PC-3 (cell line): ENCODE measurements around the gene GPC4. TPM values are rescaled to one million over a fixed set of nuclear protein-coding genes. Genes with fewer than 3 reads are reported as not detected.

Experiments
- ATAC-seq: fragments of 200-7000 bp; cut with Tn5 transposase; 2 replicates; pipeline ENCODE4 v1.9.1; 2020; ENCODE audit warnings: mild to moderate bottlenecking, moderate library complexity
- BruUV-seq: library from RNA; stranded (reverse); fragments of 400-500 nt; replicated peaks from 2 replicates; lab custom pipeline; 2021; lab: Mats Ljungman, UMichigan
- CTCF ChIA-PET: fragments of 300-600 bp; sonication (Branson Sonifier 250); formaldehyde crosslinking; loops from one replicate; lab custom pipeline; 2022; ENCODE audit warnings: antibody characterized with exemption; lab: Charles Lee
- POLR2A ChIA-PET: fragments of 300-600 bp; sonication (Branson Sonifier 250); formaldehyde crosslinking; loops from one replicate; lab custom pipeline; 2022; ENCODE audit warnings: antibody characterized with exemption; ENCODE audit not compliant: unreplicated experiment; lab: Charles Lee
- DNase-seq: peaks from one replicate; pipeline ENCODE4 v3.0.0-alpha.2; 2015
- H2AFZ ChIP-seq: fragments of 300-600 bp; sonication (generic); 2 replicates; pipeline ENCODE4 v1.6.0; 2016; ENCODE audit warnings: antibody characterized with exemption, low read length
- H3F3A ChIP-seq: fragments of 300-600 bp; sonication (generic); one replicate; pipeline ENCODE4 v1.6.0; 2017; ENCODE audit warnings: antibody characterized with exemption, low read length, control low read depth, mild to moderate bottlenecking; ENCODE audit not compliant: unreplicated experiment
- H3K27ac ChIP-seq: fragments of 300-600 bp; sonication (generic); 2 replicates; pipeline ENCODE4 v1.5.1; 2016; ENCODE audit warnings: mild to moderate bottlenecking, low read length
- H3K27me3 ChIP-seq: fragments of 300-600 bp; sonication (generic); 2 replicates; pipeline ENCODE4 v1.6.1; 2016; ENCODE audit warnings: low read length, mixed read lengths
- H3K36me3 ChIP-seq: fragments of 300-600 bp; sonication (generic); 2 replicates; pipeline ENCODE4 v1.6.1; 2016; ENCODE audit warnings: low read depth, mixed run types, low read length, mixed read lengths
- H3K4me1 ChIP-seq: fragments of 300-600 bp; sonication (generic); 2 replicates; pipeline ENCODE4 v1.5.1; 2016; ENCODE audit warnings: low read length; ENCODE audit not compliant: insufficient read depth
- H3K4me2 ChIP-seq: fragments of 300-600 bp; sonication (generic); 2 replicates; pipeline ENCODE4 v1.6.0; 2016; ENCODE audit warnings: low read length
- H3K4me3 ChIP-seq: fragments of 300-600 bp; sonication (generic); 2 replicates; pipeline ENCODE4 v1.5.1; 2016; ENCODE audit warnings: mild to moderate bottlenecking, low read length, mixed read lengths
- H3K79me2 ChIP-seq: fragments of 300-600 bp; sonication (generic); 2 replicates; pipeline ENCODE4 v1.6.1; 2017; ENCODE audit warnings: low read length, mixed read lengths
- H3K9ac ChIP-seq: fragments of 300-600 bp; sonication (generic); 2 replicates; pipeline ENCODE4 v1.6.0; 2016; ENCODE audit warnings: mild to moderate bottlenecking, low read length
- H3K9me2 ChIP-seq: fragments of 300-600 bp; sonication (generic); replicated peaks from 2 replicates; pipeline ENCODE4 v1.6.1; 2016; ENCODE audit warnings: mixed run types, low read length, mixed read lengths
- H3K9me3 ChIP-seq: fragments of 300-600 bp; sonication (generic); 2 replicates; pipeline ENCODE4 v1.6.1; 2016; ENCODE audit warnings: low read length, mixed read lengths
- H4K20me1 ChIP-seq: fragments of 300-600 bp; sonication (generic); 2 replicates; pipeline ENCODE4 v1.6.1; 2016; ENCODE audit warnings: low read length, mixed read lengths
- EZH2 ChIP-seq: fragments of 300-600 bp; sonication (generic); IDR thresholded peaks from one replicate; pipeline ENCODE4 v1.6.1; 2017; ENCODE audit warnings: antibody characterized with exemption, mild to moderate bottlenecking, low read length; ENCODE audit not compliant: unreplicated experiment
- EZH2phosphoT487 ChIP-seq: fragments of 300-600 bp; sonication (generic); IDR thresholded peaks from 2 replicates; pipeline ENCODE4 v1.6.1; 2018; ENCODE audit warnings: mild to moderate bottlenecking, antibody characterized with exemption, low read length, borderline replicate concordance
- intact Hi-C: fragments of 100-400 bp; cut with micrococcal nuclease; formaldehyde crosslinking; loops from 2 replicates; pipeline ENCODE4 v1.9.0; 2023
- total RNA-seq: library from RNA; depleted of rRNA; stranded (reverse); fragments of >200 nt; gene quantifications from 2 replicates; pipeline ENCODE4 v1.2.3, GENCODE V29; 2014
- TF ChIP-seq, protein P1 (sequence below): fragments of 300-600 bp; sonication (generic); conservative IDR thresholded peaks from 2 replicates; pipeline ENCODE4 v1.5.1; 2017; ENCODE audit warnings: antibody characterized with exemption, low read depth, mild to moderate bottlenecking, low read length

The GPC4 gene
- total RNA-seq, 1 experiment from 2014 or later: 4.0 TPM

GRCh38 chrX:133394765-133395164, 20.5 kb downstream of the GPC4 start:
- intact Hi-C loops: no loop called here
- Histone ChIP-seq H3F3A (no peaks in the 10 kb centered on the region), H4K20me1 (no peaks in the 10 kb centered on the region), H3K27ac (no peak overlapping the region), H3K4me2 (no peak overlapping the region), H3K79me2 (no peaks in the 10 kb centered on the region), H3K4me1 (no peaks in the 10 kb centered on the region), H3K9me3 (no peaks in the 10 kb centered on the region), H3K4me3 (no peak overlapping the region), H2AFZ (no peak overlapping the region), H3K27me3 (no peaks in the 10 kb centered on the region), H3K9ac (no peak overlapping the region), H3K36me3 (no peaks in the 10 kb centered on the region), H3K9me2 (no peaks in the 10 kb centered on the region)
- ChIA-PET CTCF (no interaction called here), POLR2A (no interaction called here)
- DNase-seq (no peak), ATAC-seq (no peak)
- no TSS peak for BruUV-seq
- no peak for TF ChIP-seq EZH2phosphoT487
- TF ChIP-seq, protein P1, sequence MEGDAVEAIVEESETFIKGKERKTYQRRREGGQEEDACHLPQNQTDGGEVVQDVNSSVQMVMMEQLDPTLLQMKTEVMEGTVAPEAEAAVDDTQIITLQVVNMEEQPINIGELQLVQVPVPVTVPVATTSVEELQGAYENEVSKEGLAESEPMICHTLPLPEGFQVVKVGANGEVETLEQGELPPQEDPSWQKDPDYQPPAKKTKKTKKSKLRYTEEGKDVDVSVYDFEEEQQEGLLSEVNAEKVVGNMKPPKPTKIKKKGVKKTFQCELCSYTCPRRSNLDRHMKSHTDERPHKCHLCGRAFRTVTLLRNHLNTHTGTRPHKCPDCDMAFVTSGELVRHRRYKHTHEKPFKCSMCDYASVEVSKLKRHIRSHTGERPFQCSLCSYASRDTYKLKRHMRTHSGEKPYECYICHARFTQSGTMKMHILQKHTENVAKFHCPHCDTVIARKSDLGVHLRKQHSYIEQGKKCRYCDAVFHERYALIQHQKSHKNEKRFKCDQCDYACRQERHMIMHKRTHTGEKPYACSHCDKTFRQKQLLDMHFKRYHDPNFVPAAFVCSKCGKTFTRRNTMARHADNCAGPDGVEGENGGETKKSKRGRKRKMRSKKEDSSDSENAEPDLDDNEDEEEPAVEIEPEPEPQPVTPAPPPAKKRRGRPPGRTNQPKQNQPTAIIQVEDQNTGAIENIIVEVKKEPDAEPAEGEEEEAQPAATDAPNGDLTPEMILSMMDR: no peak
- TF ChIP-seq EZH2: no peak

DNA sequence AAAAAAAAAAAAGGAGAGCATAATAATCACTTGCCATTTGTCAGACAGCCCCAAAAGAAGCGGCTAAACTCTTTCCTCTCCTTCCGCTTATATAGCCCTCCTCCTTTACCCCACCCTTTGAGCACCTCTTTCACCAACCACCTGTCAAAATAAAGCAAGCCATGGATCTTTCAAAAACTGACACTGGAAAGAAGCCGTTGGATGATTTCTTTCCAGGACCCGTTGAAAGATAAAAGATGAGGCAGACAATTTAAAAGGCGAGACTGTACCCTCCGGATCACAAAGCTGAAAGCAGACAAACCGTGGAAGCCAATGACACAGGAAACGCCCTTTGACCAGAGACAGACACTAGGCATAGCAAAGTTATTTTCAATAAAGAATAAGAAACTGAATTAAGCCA, 22.6 kb downstream of the GPC4 start:
- no peak overlapping the region for H3K9ac ChIP-seq
- H4K20me1 ChIP-seq: no peaks in the 10 kb centered on the region
- no TSS peak for BruUV-seq

GRCh38 chrX:133391111-133391510, 24.2 kb downstream of the GPC4 start:
- POLR2A ChIA-PET: no interaction called here
- no peaks in the 10 kb centered on the region for H3K4me1 ChIP-seq
- H3F3A ChIP-seq: no peaks in the 10 kb centered on the region
- no peak overlapping the region for H3K4me2 ChIP-seq
- intact Hi-C loops: no loop called here
- no peak overlapping the region for H3K9ac ChIP-seq
- ATAC-seq: no peak
- H4K20me1 ChIP-seq: no peaks in the 10 kb centered on the region
- no peaks in the 10 kb centered on the region for H3K9me3 ChIP-seq
- CTCF ChIA-PET: no interaction called here
- DNase-seq: no peak
- no TSS peak for BruUV-seq
- H3K36me3 ChIP-seq: no peaks in the 10 kb centered on the region
- no peak overlapping the region for H3K27ac ChIP-seq
- no peaks in the 10 kb centered on the region for H3K9me2 ChIP-seq
- TF ChIP-seq EZH2 (no peak), EZH2phosphoT487 (no peak)
- TF ChIP-seq, protein P1: no peak
- no peaks in the 10 kb centered on the region for H3K79me2 ChIP-seq
- no peak overlapping the region for H2AFZ ChIP-seq
- no peaks in the 10 kb centered on the region for H3K27me3 ChIP-seq
- H3K4me3 ChIP-seq: no peak overlapping the region

More for the DNA sequence above, 22.6 kb downstream of the GPC4 start:
- ChIA-PET CTCF (no interaction called here), POLR2A (no interaction called here)
- H3K79me2 ChIP-seq: no peaks in the 10 kb centered on the region
- H3K4me2 ChIP-seq: no peak overlapping the region
- ATAC-seq (no peak), DNase-seq (no peak)
- no peak overlapping the region for H3K27ac ChIP-seq
- H2AFZ ChIP-seq: no peak overlapping the region
- no peak overlapping the region for H3K4me3 ChIP-seq
- intact Hi-C loops: no loop called here
- H3K4me1 ChIP-seq: no peaks in the 10 kb centered on the region
- H3K9me3 ChIP-seq: no peaks in the 10 kb centered on the region
- H3K27me3 ChIP-seq: no peaks in the 10 kb centered on the region
- no peak for TF ChIP-seq EZH2phosphoT487
- TF ChIP-seq EZH2: no peak
- TF ChIP-seq, protein P1: no peak
- no peaks in the 10 kb centered on the region for H3F3A ChIP-seq
- no peaks in the 10 kb centered on the region for H3K9me2 ChIP-seq
- H3K36me3 ChIP-seq: no peaks in the 10 kb centered on the region
